GM12891 (cell line): ENCODE results near the gene CXCR5.

Experiments
- POLR2A ChIP-seq: IDR thresholded peaks from 2 replicates; pipeline ENCODE4 v1.6.1; 2011; ENCODE audit warnings: low read depth, low read length, control low read depth
- POLR2AphosphoS5 ChIP-seq: IDR thresholded peaks from 2 replicates; pipeline ENCODE4 v1.6.1; 2011; ENCODE audit warnings: low read depth, low read length, control low read depth
- POU2F2 ChIP-seq: IDR thresholded peaks from 2 replicates; pipeline ENCODE4 v1.6.1; 2011; ENCODE audit warnings: low read depth, mild to moderate bottlenecking, control low read depth, low read length, moderate library complexity
- SPI1 ChIP-seq: IDR thresholded peaks from 2 replicates; pipeline ENCODE4 v1.6.1; 2011; ENCODE audit warnings: low read depth, low read length, control low read depth
- TAF1 ChIP-seq: IDR thresholded peaks from 2 replicates; pipeline ENCODE4 v1.6.1; 2011; ENCODE audit warnings: low read depth, low read length, control low read depth

DNA sequence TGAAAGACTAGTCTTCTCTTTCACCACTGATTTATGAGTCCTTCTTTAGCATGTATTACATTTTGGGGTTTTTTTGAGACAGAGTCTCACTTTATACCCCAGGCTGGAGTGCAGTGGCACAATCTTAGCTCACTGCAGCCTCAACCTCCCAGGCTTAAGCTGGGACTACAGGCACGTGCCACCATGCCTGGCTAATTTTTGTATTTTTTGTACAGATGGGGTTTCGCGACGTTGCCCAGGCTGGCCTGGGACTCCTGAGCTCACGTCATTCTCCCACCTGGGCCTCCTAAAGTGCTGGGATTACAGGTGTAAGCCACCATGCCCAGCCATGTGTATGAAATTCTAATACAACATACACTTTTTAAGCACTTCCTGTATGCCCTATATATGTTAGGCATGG lies 26.3 kb upstream of the CXCR5 start:
- TF ChIP-seq POLR2AphosphoS5 (no peak), POLR2A (no peak), TAF1 (no peak), POU2F2 (no peak), SPI1 (0 out of 2 replicates have a peak, but pooled peaks have one; percentile 1)
